HUES48 (cell line): ENCODE results near the gene MATCAP1.

Source experiments
- H3K27ac ChIP-seq: one replicate; pipeline ENCODE4 v1.7.0; 2013; ENCODE audit warnings: low read depth, low read length, inconsistent platforms
- H3K27me3 ChIP-seq: 2 replicates; pipeline ENCODE4 v1.6.1; 2013; ENCODE audit warnings: mild to moderate bottlenecking, low read length; ENCODE audit not compliant: control insufficient read depth, insufficient read depth
- H3K36me3 ChIP-seq: 2 replicates; pipeline ENCODE4 v1.6.1; 2013; ENCODE audit warnings: low read length; ENCODE audit not compliant: control insufficient read depth, insufficient read depth
- H3K4me1 ChIP-seq: 2 replicates; pipeline ENCODE4 v1.6.1; 2013; ENCODE audit warnings: mild to moderate bottlenecking, low read length; ENCODE audit not compliant: control insufficient read depth, insufficient read depth
- H3K4me3 ChIP-seq: 2 replicates; pipeline ENCODE4 v1.5.1; 2013; ENCODE audit warnings: mild to moderate bottlenecking, low read depth, low read length
- H3K9ac ChIP-seq: 2 replicates; pipeline ENCODE4 v1.6.1; 2013; ENCODE audit warnings: mild to moderate bottlenecking, low read depth, low read length, moderate library complexity
- H3K9me3 ChIP-seq: 2 replicates; pipeline ENCODE4 v1.6.1; 2013; ENCODE audit warnings: low read length; ENCODE audit not compliant: control insufficient read depth, insufficient read depth

MATCAP1 gene

GRCh38 chr16:67206838-67207248, 23.1 kb upstream of the MATCAP1 start:
- peaks cover 5% of the 10 kb centered on the region; the same call in 1 of the 2 replicates for H3K4me1 ChIP-seq
- H3K27ac ChIP-seq: no peak overlapping the region
- no peak overlapping the region for H3K9ac ChIP-seq
- H3K4me3 ChIP-seq: no peak overlapping the region
- H3K36me3 ChIP-seq: peaks cover 6% of the 10 kb centered on the region; the same call in 1 of the 2 replicates
- H3K27me3 ChIP-seq: peaks cover 5% of the 10 kb centered on the region
- H3K9me3 ChIP-seq: no peaks in the 10 kb centered on the region

GRCh38 chr16:67206129-67206837, 22.5 kb upstream of the MATCAP1 start:
- peaks cover 5% of the 10 kb centered on the region; the same call in 1 of the 2 replicates for H3K4me1 ChIP-seq
- no peak overlapping the region for H3K4me3 ChIP-seq
- H3K36me3 ChIP-seq: peaks cover 11% of the 10 kb centered on the region; the same call in 1 of the 2 replicates
- H3K27ac ChIP-seq: no peak overlapping the region
- H3K27me3 ChIP-seq: no peaks in the 10 kb centered on the region
- H3K9me3 ChIP-seq: no peaks in the 10 kb centered on the region
- H3K9ac ChIP-seq: no peak overlapping the region

- no peak overlapping the region for H3K27ac ChIP-seq
- H3K9me3 ChIP-seq: no peaks in the 10 kb centered on the region
- peaks cover 12% of the 10 kb centered on the region; the same call in 1 of the 2 replicates for H3K36me3 ChIP-seq
- H3K9ac ChIP-seq: no peak overlapping the region
- no peaks in the 10 kb centered on the region for H3K27me3 ChIP-seq
- no peak overlapping the region for H3K4me3 ChIP-seq
- peaks cover 5% of the 10 kb centered on the region; the same call in 1 of the 2 replicates for H3K4me1 ChIP-seq
Measured at GRCh38 chr16:67204076-67204475, 20.3 kb upstream of the MATCAP1 start.

GRCh38 chr16:67202956-67203493, 19.3 kb upstream of the MATCAP1 start:
- Histone ChIP-seq H3K27me3 (no peaks in the 10 kb centered on the region), H3K27ac (no peak overlapping the region), H3K9me3 (no peaks in the 10 kb centered on the region), H3K4me3 (no peak overlapping the region), H3K9ac (no peak overlapping the region), H3K36me3 (peaks cover 13% of the 10 kb centered on the region; the same call in 1 of the 2 replicates), H3K4me1 (peaks cover 11% of the 10 kb centered on the region)

GRCh38 chr16:67202426-67202825, 18.7 kb upstream of the MATCAP1 start:
- H3K27me3 ChIP-seq: no peaks in the 10 kb centered on the region
- H3K36me3 ChIP-seq: peaks cover 19% of the 10 kb centered on the region
- no peak overlapping the region for H3K27ac ChIP-seq
- no peaks in the 10 kb centered on the region for H3K9me3 ChIP-seq
- H3K4me1 ChIP-seq: peaks cover 11% of the 10 kb centered on the region
- no peak overlapping the region for H3K4me3 ChIP-seq
- H3K9ac ChIP-seq: no peak overlapping the region

GRCh38 chr16:67201411-67202345, 17.9 kb upstream of the MATCAP1 start:
- Histone ChIP-seq H3K27me3 (no peaks in the 10 kb centered on the region), H3K9ac (no peak overlapping the region), H3K27ac (no peak overlapping the region), H3K9me3 (no peaks in the 10 kb centered on the region), H3K4me1 (peaks cover 6% of the 10 kb centered on the region; the same call in 1 of the 2 replicates), H3K4me3 (no peak overlapping the region), H3K36me3 (peaks cover 26% of the 10 kb centered on the region)

- H3K4me3 ChIP-seq: 0 out of 2 replicates have a peak overlapping the region, but pooled peaks have one; percentile 5
- H3K27me3 ChIP-seq: no peaks in the 10 kb centered on the region
- H3K9ac ChIP-seq: no peak overlapping the region
- no peaks in the 10 kb centered on the region for H3K9me3 ChIP-seq
- H3K36me3 ChIP-seq: peaks cover 38% of the 10 kb centered on the region
- no peak overlapping the region for H3K27ac ChIP-seq
- H3K4me1 ChIP-seq: peaks cover 6% of the 10 kb centered on the region; the same call in 1 of the 2 replicates
Measured at GRCh38 chr16:67200491-67200890, 16.7 kb upstream of the MATCAP1 start.

- Histone ChIP-seq H3K9me3 (no peaks in the 10 kb centered on the region), H3K4me1 (peaks cover 6% of the 10 kb centered on the region; the same call in 1 of the 2 replicates), H3K9ac (no peak overlapping the region), H3K36me3 (peaks cover 45% of the 10 kb centered on the region), H3K4me3 (peak overlapping the region; percentile 94), H3K27ac (no peak overlapping the region), H3K27me3 (no peaks in the 10 kb centered on the region)
Measured at GRCh38 chr16:67199808-67200198, 16.0 kb upstream of the MATCAP1 start.

- H3K4me3 ChIP-seq: peak within 1 kb of the TSS; percentile 94
- H3K27ac ChIP-seq: peak within 1 kb of the TSS; percentile 55
- H3K9ac ChIP-seq: peak within 1 kb of the TSS; percentile 60; the same call in 1 of the 2 replicates
- H3K27me3 ChIP-seq: no peaks in the 10 kb centered on the region
- H3K4me1 ChIP-seq: peaks cover 6% of the 10 kb centered on the region; the same call in 1 of the 2 replicates
- no peaks in the 10 kb centered on the region for H3K9me3 ChIP-seq
- H3K36me3 ChIP-seq: peaks cover 51% of the 10 kb centered on the region
Measured at GRCh38 chr16:67199011-67199807, 15.4 kb upstream of the MATCAP1 start, which contains the start of gene ELMO3. TSS of gene ELMO3 (plus strand) at chr16:67199131. CDS start at chr16:67199327, 196 bp downstream.

- Histone ChIP-seq H3K4me3 (peak overlapping the region; percentile 94), H3K36me3 (peaks cover 60% of the 10 kb centered on the region), H3K9ac (no peak overlapping the region), H3K4me1 (peaks cover 6% of the 10 kb centered on the region; the same call in 1 of the 2 replicates), H3K27me3 (no peaks in the 10 kb centered on the region), H3K9me3 (no peaks in the 10 kb centered on the region), H3K27ac (no peak overlapping the region)
Measured at GRCh38 chr16:67198238-67198734, 14.5 kb upstream of the MATCAP1 start.
